Loucy (cell line): ENCODE data around the gene CFAP73.

ENCODE experiments used
- CTCF ChIP-seq: fragments of 200-600 bp; sonication (generic); conservative IDR thresholded peaks from 2 replicates; pipeline ENCODE4 v1.5.1; 2014; ENCODE audit warnings: mild to moderate bottlenecking, antibody characterized with exemption, low read length
- EZH2phosphoT487 ChIP-seq: fragments of 200-600 bp; IDR thresholded peaks from 2 replicates; pipeline ENCODE4 v1.6.1; 2018; ENCODE audit warnings: antibody characterized with exemption, mild to moderate bottlenecking, moderate library complexity, borderline replicate concordance

- TF ChIP-seq CTCF (no peak), EZH2phosphoT487 (no peak)
These were observed 50.7 kb downstream of the CFAP73 start for GRCh38 chr12:113200021-113200797.
